ENCODE measurements around the gene SLCO3A1.

SLCO3A1 gene

GRCh38 chr15:92118162-92118935 lies 264.8 kb downstream of the SLCO3A1 start:
- Histone ChIP-seq H3K27me3 (no peaks in the 10 kb centered on the region), H3K4me3 (ENCODE audit: low read depth, low read length) (no peak overlapping the region), H3K4me1 (no peaks in the 10 kb centered on the region), H3K36me3 (no peaks in the 10 kb centered on the region), H3K9me3 (no peaks in the 10 kb centered on the region)
- DNase-seq, result no peak
- no peak for TF ChIP-seq CTCF (IDR thresholded peaks at IDR 0.05; ENCODE audit: low read depth, low read length)

- H3K36me3 ChIP-seq, result no peaks in the 10 kb centered on the region
- H3K9me3 ChIP-seq, result no peaks in the 10 kb centered on the region
- no peak overlapping the region for H3K4me3 ChIP-seq (ENCODE audit: low read depth, low read length)
- no peak for TF ChIP-seq CTCF (IDR thresholded peaks at IDR 0.05; ENCODE audit: low read depth, low read length)
- DNase-seq, result no peak
- H3K27me3 ChIP-seq, result no peaks in the 10 kb centered on the region
- H3K4me1 ChIP-seq, result no peaks in the 10 kb centered on the region
Observed at GRCh38 chr15:92118936-92119325, 265.4 kb downstream of the SLCO3A1 start.

GRCh38 chr15:92120094-92120795 lies 266.7 kb downstream of the SLCO3A1 start:
- DNase-seq, result no peak
- TF ChIP-seq CTCF (IDR thresholded peaks at IDR 0.05; ENCODE audit: low read depth, low read length), result no peak
- Histone ChIP-seq H3K9me3 (no peaks in the 10 kb centered on the region), H3K27me3 (no peaks in the 10 kb centered on the region), H3K4me1 (no peaks in the 10 kb centered on the region), H3K36me3 (no peaks in the 10 kb centered on the region), H3K4me3 (ENCODE audit: low read depth, low read length) (no peak overlapping the region)

- H3K36me3 ChIP-seq, result no peaks in the 10 kb centered on the region
- no peaks in the 10 kb centered on the region for H3K27me3 ChIP-seq
- no peaks in the 10 kb centered on the region for H3K9me3 ChIP-seq
- no peak for TF ChIP-seq CTCF (IDR thresholded peaks at IDR 0.05; ENCODE audit: low read depth, low read length)
- no peak for DNase-seq
- no peak overlapping the region for H3K4me3 ChIP-seq (ENCODE audit: low read depth, low read length)
- no peaks in the 10 kb centered on the region for H3K4me1 ChIP-seq
Observed at GRCh38 chr15:92121047-92121446, 267.5 kb downstream of the SLCO3A1 start.

GRCh38 chr15:92122259-92122658 lies 268.8 kb downstream of the SLCO3A1 start:
- H3K4me1 ChIP-seq, result no peaks in the 10 kb centered on the region
- no peaks in the 10 kb centered on the region for H3K36me3 ChIP-seq
- no peaks in the 10 kb centered on the region for H3K27me3 ChIP-seq
- H3K9me3 ChIP-seq, result no peaks in the 10 kb centered on the region
- no peak overlapping the region for H3K4me3 ChIP-seq (ENCODE audit: low read depth, low read length)
- DNase-seq, result no peak
- no peak for TF ChIP-seq CTCF (IDR thresholded peaks at IDR 0.05; ENCODE audit: low read depth, low read length)
